ENCODE measurements around the gene B3GNT9. TPM values are rescaled to one million over a fixed set of nuclear protein-coding genes. Genes with fewer than 3 reads are reported as not detected.

The B3GNT9 gene
- polyA plus RNA-seq, 2 of the 4 experiments (the other 2 are of a cell fraction) = 6.8 to 9.3 TPM

GRCh38 chr16:67185651-67186134 lies 34.9 kb upstream of the B3GNT9 start:
- H3K4me3 ChIP-seq = no peak overlapping the region

GRCh38 chr16:67184995-67185650 lies 34.3 kb upstream of the B3GNT9 start:
- FAIRE-seq (no peak), ATAC-seq (peak; percentile 63 to 75), DNase-seq (ENCODE audit: low read depth in 1 of 2, low spot score in 1 of 2) (peak; percentile 73 to 91)
- 49% methylated on average over 35 of the region's 43 CpGs for WGBS (ENCODE audit: missing lambda C conversion rate)
- no peak overlapping the region; the same call in 2 of the 3 replicates for H3K4me3 ChIP-seq
- peak overlapping the region; percentile 89 for H3K4me2 ChIP-seq
- POLR2A ChIA-PET = interaction anchor here (1.5 to 1.6 kb wide), 3 partner anchors 11 to 167 kb away, joined by 3 to 4 read pairs (median 3); partner anchors contain the start of gene TMEM208
- H3K27ac ChIP-seq = no peak overlapping the region
- peaks cover 33% of the 10 kb centered on the region for H3K4me1 ChIP-seq
- CTCF ChIA-PET = interaction anchor here (0.5 to 10.7 kb wide), 61 partner anchors 9 to 293 kb away, joined by 3 to 162 read pairs (median 5); partner anchors contain the start of genes B3GNT9, CES3, FBXL8 and NOL3
- no peaks in the 10 kb centered on the region for H3K9me3 ChIP-seq
- TF ChIP-seq CHD4 (IDR thresholded peaks at IDR 0.05; ENCODE audit: borderline replicate concordance) (no peak), RARB (CRISPR knock-in tag; IDR thresholded peaks at IDR 0.05) (no peak), RCOR1 (IDR thresholded peaks at IDR 0.05; ENCODE audit: low read depth, low read length) (no peak), HEYL (CRISPR knock-in tag; IDR thresholded peaks at IDR 0.05) (no peak), FOSB (CRISPR knock-in tag; IDR thresholded peaks at IDR 0.05) (no peak), NPAS2 (CRISPR knock-in tag; IDR thresholded peaks at IDR 0.05; ENCODE audit: borderline replicate concordance) (no peak), TFCP2L1 (CRISPR knock-in tag; IDR thresholded peaks at IDR 0.05) (no peak), PBX3 (IDR thresholded peaks at IDR 0.05) (no peak), CBX2 (IDR thresholded peaks at IDR 0.05; ENCODE audit: borderline replicate concordance, low read depth) (no peak), SREBF2 (IDR thresholded peaks at IDR 0.05) (no peak), CEBPB (IDR thresholded peaks at IDR 0.05) (no peak), HOXB5 (CRISPR knock-in tag; IDR thresholded peaks at IDR 0.05) (peak; percentile 70; the same call in 1 of the 2 replicates), CHD2 (IDR thresholded peaks at IDR 0.05; ENCODE audit: low read length, partially characterized antibody) (no peak), HOXB13 (CRISPR knock-in tag; IDR thresholded peaks at IDR 0.05; ENCODE audit: low read depth) (peak; percentile 67; the same call in 1 of the 2 replicates), ZFP36 (IDR thresholded peaks at IDR 0.05; ENCODE audit: borderline replicate concordance, partially characterized antibody) (no peak), PHF8 (IDR thresholded peaks at IDR 0.05; ENCODE audit: borderline replicate concordance, low read depth) (no peak), HDAC2 (IDR thresholded peaks at IDR 0.05) (no peak), MAX (IDR thresholded peaks at IDR 0.05) (peak; percentile 77), RAD21 (conservative IDR thresholded peaks at IDR 0.05 in 1 of 2, IDR thresholded peaks at IDR 0.05 in 1 of 2) (peak; percentile 73 to 74), POLR2A (IDR thresholded peaks at IDR 0.05; ENCODE audit: low read length) (no peak), TP53 (CRISPR knock-in tag; IDR thresholded peaks at IDR 0.05) (no peak), EHMT2 (IDR thresholded peaks at IDR 0.05; ENCODE audit: low read depth) (peak; percentile 62), ESRRA (IDR thresholded peaks at IDR 0.05; ENCODE audit: borderline replicate concordance, low read length) (no peak), JUNB (IDR thresholded peaks at IDR 0.05) (no peak), GATA3 (IDR thresholded peaks at IDR 0.05; ENCODE audit: borderline replicate concordance) (no peak), POLR2AphosphoS2 (conservative IDR thresholded peaks at IDR 0.05; ENCODE audit: low read length) (no peak), NR3C1 (IDR thresholded peaks at IDR 0.05) (no peak), ELK1 (IDR thresholded peaks at IDR 0.05; ENCODE audit: low read depth, low read length) (no peak), RFX5 (IDR thresholded peaks at IDR 0.05) (no peak), MYC (IDR thresholded peaks at IDR 0.05; ENCODE audit: borderline replicate concordance, low read length) (0 out of 2 replicates have a peak, but pooled peaks have one; percentile 57), ZNF302 (CRISPR knock-in tag; IDR thresholded peaks at IDR 0.05) (no peak), HOXA7 (CRISPR knock-in tag; IDR thresholded peaks at IDR 0.05) (no peak)
- TF ChIP-seq, protein P1, sequence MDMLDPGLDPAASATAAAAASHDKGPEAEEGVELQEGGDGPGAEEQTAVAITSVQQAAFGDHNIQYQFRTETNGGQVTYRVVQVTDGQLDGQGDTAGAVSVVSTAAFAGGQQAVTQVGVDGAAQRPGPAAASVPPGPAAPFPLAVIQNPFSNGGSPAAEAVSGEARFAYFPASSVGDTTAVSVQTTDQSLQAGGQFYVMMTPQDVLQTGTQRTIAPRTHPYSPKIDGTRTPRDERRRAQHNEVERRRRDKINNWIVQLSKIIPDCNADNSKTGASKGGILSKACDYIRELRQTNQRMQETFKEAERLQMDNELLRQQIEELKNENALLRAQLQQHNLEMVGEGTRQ (IDR thresholded peaks at IDR 0.05) = no peak

More at GRCh38 chr16:67185651-67186134, 34.9 kb upstream of the B3GNT9 start:
- 11% methylated on average over 9 of the region's 12 CpGs for WGBS (ENCODE audit: missing lambda C conversion rate)
- no peak for ATAC-seq
- TF ChIP-seq JUNB (IDR thresholded peaks at IDR 0.05) = no peak
- no peak for TF ChIP-seq CHD2 (IDR thresholded peaks at IDR 0.05; ENCODE audit: low read length, partially characterized antibody)
- no peak for TF ChIP-seq RCOR1 (IDR thresholded peaks at IDR 0.05; ENCODE audit: low read depth, low read length)
- no peak for TF ChIP-seq MAX (IDR thresholded peaks at IDR 0.05)
- no peak for DNase-seq (ENCODE audit: low read depth in 1 of 2, low spot score in 1 of 2)
- no peak overlapping the region for H3K27ac ChIP-seq
- no peak for FAIRE-seq
- CTCF ChIA-PET = interaction anchor here (0.7 to 10.7 kb wide), 46 partner anchors 8 to 294 kb away, joined by 3 to 162 read pairs (median 5); partner anchors contain the start of genes CES3, FBXL8, NOL3 and TRADD
- no peaks in the 10 kb centered on the region for H3K9me3 ChIP-seq
- peaks cover 33% of the 10 kb centered on the region for H3K4me1 ChIP-seq
- POLR2A ChIA-PET = interaction anchor here (0.5 to 1.6 kb wide), 4 partner anchors 11 to 399 kb away, joined by 3 to 4 read pairs (median 4); partner anchors contain the start of gene TMEM208
- H3K4me2 ChIP-seq = peak overlapping the region; percentile 89
